IMR-90 (cell line): Measurements from ENCODE around the gene BTNL2. TPM values are rescaled to one million over a fixed set of nuclear protein-coding genes. Genes with fewer than 3 reads are reported as not detected.

Experiments used
- ATAC-seq: fragments of 200-7000 bp; cut with Tn5 transposase; 2 replicates; pipeline ENCODE4 v1.9.1; 2020; ENCODE audit warnings: low read depth, mild to moderate bottlenecking, moderate library complexity
- BruUV-seq: library from RNA; stranded (reverse); fragments of 400-500 nt; replicated peaks from 2 replicates; lab custom pipeline; 2021; lab: Mats Ljungman, UMichigan
- CTCF ChIA-PET: fragments of 300-600 bp; formaldehyde crosslinking; extraction: SDS; loops from one replicate; lab custom pipeline; 2021; ENCODE audit warnings: antibody characterized with exemption; lab: Yijun Ruan, JAX
- POLR2A ChIA-PET: fragments of 300-600 bp; sonication (Branson Sonifier 250); formaldehyde crosslinking; loops from one replicate; lab custom pipeline; 2022; ENCODE audit warnings: antibody characterized with exemption; ENCODE audit not compliant: unreplicated experiment; lab: Charles Lee
- DNase-seq: peaks from one replicate; pipeline ENCODE4 v3.0.0; 2013
- H2AFZ ChIP-seq: replicated peaks from 2 replicates; pipeline ENCODE3; 2013; ENCODE audit warnings: low read length, mild to moderate bottlenecking; ENCODE audit not compliant: poor library complexity
- H2AK5ac ChIP-seq: 2 replicates; pipeline ENCODE4 v1.6.1; 2013; ENCODE audit warnings: low read depth, low read length, inconsistent platforms
- H2AK9ac ChIP-seq: replicated peaks from 2 replicates; pipeline ENCODE3; 2013; ENCODE audit warnings: mild to moderate bottlenecking, low read depth, low read length, moderate library complexity; ENCODE audit not compliant: poor library complexity
- H2BK120ac ChIP-seq: 2 replicates; pipeline ENCODE4 v1.6.1; 2013; ENCODE audit warnings: low read depth, low read length, inconsistent platforms
- H2BK15ac ChIP-seq: 3 replicates; pipeline ENCODE4 v1.6.1; 2013; ENCODE audit warnings: low read depth, low read length, inconsistent platforms
- H2BK20ac ChIP-seq: 2 replicates; pipeline ENCODE4 v1.6.1; 2013; ENCODE audit warnings: low read depth, mild to moderate bottlenecking, inconsistent platforms, low read length, moderate library complexity
- H2BK5ac ChIP-seq: 2 replicates; pipeline ENCODE4 v1.6.1; 2013; ENCODE audit warnings: mild to moderate bottlenecking, low read depth, low read length, inconsistent platforms; ENCODE audit not compliant: poor library complexity, severe bottlenecking
- H3K14ac ChIP-seq: replicated peaks from 2 replicates; pipeline ENCODE4 v1.6.1; 2013; ENCODE audit warnings: low read depth, low read length, inconsistent platforms
- H3K18ac ChIP-seq: 2 replicates; pipeline ENCODE4 v1.6.1; 2013; ENCODE audit warnings: low read depth, low read length, control low read depth
- H3K23ac ChIP-seq: 2 replicates; pipeline ENCODE4 v1.6.1; 2013; ENCODE audit warnings: low read depth, low read length, inconsistent platforms
- H3K27ac ChIP-seq: 2 replicates; pipeline ENCODE4 v1.5.1; 2013; ENCODE audit warnings: mild to moderate bottlenecking, control low read depth, low read length; ENCODE audit not compliant: insufficient read depth
- H3K27me3 ChIP-seq: 2 replicates; pipeline ENCODE4 v1.6.1; 2013; ENCODE audit warnings: low read length; ENCODE audit not compliant: control insufficient read depth, insufficient read depth
- H3K36me3 ChIP-seq: 2 replicates; pipeline ENCODE4 v1.6.1; 2013; ENCODE audit warnings: low read length, mixed read lengths; ENCODE audit not compliant: control insufficient read depth, insufficient read depth
- H3K4ac ChIP-seq: 2 replicates; pipeline ENCODE4 v1.6.1; 2013; ENCODE audit warnings: low read depth, low read length, inconsistent platforms
- H3K4me1 ChIP-seq: 2 replicates; pipeline ENCODE4 v1.6.1; 2013; ENCODE audit warnings: low read length, mixed read lengths; ENCODE audit not compliant: control insufficient read depth, insufficient read depth
- H3K4me2 ChIP-seq: 2 replicates; pipeline ENCODE4 v1.6.1; 2013; ENCODE audit warnings: low read depth, mild to moderate bottlenecking, control low read depth, low read length, moderate library complexity
- H3K4me3 ChIP-seq: 2 replicates; pipeline ENCODE4 v1.5.1; 2013; ENCODE audit warnings: low read depth, mild to moderate bottlenecking, control low read depth, low read length, moderate library complexity; ENCODE audit not compliant: insufficient read depth
- H3K56ac ChIP-seq: 2 replicates; pipeline ENCODE4 v1.6.1; 2013; ENCODE audit warnings: low read length, inconsistent platforms; ENCODE audit not compliant: insufficient read depth; ENCODE audit errors: extremely low read depth
- H3K79me1 ChIP-seq, 2 experiments: 2 replicates each; pipeline ENCODE4 v1.6.1; 2013; ENCODE audit warnings: low read length in 2 of 2, inconsistent platforms in 1 of 2, low read depth in 1 of 2
- H3K9ac ChIP-seq: 2 replicates; pipeline ENCODE4 v1.6.1; 2013; ENCODE audit warnings: low read depth, low read length, control low read depth
- H3K9me1 ChIP-seq: 2 replicates; pipeline ENCODE4 v1.6.1; 2013; ENCODE audit warnings: low read length, inconsistent platforms; ENCODE audit not compliant: insufficient read depth
- H3K9me3 ChIP-seq: 2 replicates; pipeline ENCODE4 v1.6.1; 2013; ENCODE audit warnings: low read length; ENCODE audit not compliant: control insufficient read depth, insufficient read depth
- H4K20me1 ChIP-seq: 2 replicates; pipeline ENCODE4 v1.6.1; 2013; ENCODE audit warnings: low read length, inconsistent platforms; ENCODE audit not compliant: insufficient read depth
- H4K5ac ChIP-seq: 2 replicates; pipeline ENCODE4 v1.6.1; 2013; ENCODE audit warnings: mild to moderate bottlenecking, low read depth, low read length, control low read depth
- H4K8ac ChIP-seq, 2 experiments: 2 replicates each; pipeline ENCODE4 v1.6.1; 2013; ENCODE audit warnings: low read depth in 2 of 2, low read length in 2 of 2, control low read depth in 1 of 2, inconsistent platforms in 1 of 2
- H4K91ac ChIP-seq: 2 replicates; pipeline ENCODE4 v1.6.1; 2013; ENCODE audit warnings: low read depth, low read length, inconsistent platforms; ENCODE audit not compliant: insufficient read depth
- CEBPB ChIP-seq: IDR thresholded peaks from 2 replicates; pipeline ENCODE4 v1.6.1; 2012; ENCODE audit warnings: low read depth, low read length, improper control_type of control experiment
- CHD1 ChIP-seq: IDR thresholded peaks from 2 replicates; pipeline ENCODE4 v1.6.1; 2012; ENCODE audit warnings: low read depth, low read length, improper control_type of control experiment
- MAFK ChIP-seq: IDR thresholded peaks from 2 replicates; pipeline ENCODE4 v1.6.1; 2012; ENCODE audit warnings: low read depth, low read length, improper control_type of control experiment
- MAZ ChIP-seq: IDR thresholded peaks from 2 replicates; pipeline ENCODE4 v1.6.1; 2012; ENCODE audit warnings: low read depth, mild to moderate bottlenecking, low read length, improper control_type of control experiment, moderate library complexity, borderline replicate concordance
- MXI1 ChIP-seq: IDR thresholded peaks from 2 replicates; pipeline ENCODE4 v1.6.1; 2012; ENCODE audit warnings: low read depth, mild to moderate bottlenecking, low read length, moderate library complexity, borderline replicate concordance
- RAD21 ChIP-seq: IDR thresholded peaks from 2 replicates; pipeline ENCODE4 v1.6.1; 2012; ENCODE audit warnings: low read length, improper control_type of control experiment
- RFX5 ChIP-seq: IDR thresholded peaks from 2 replicates; pipeline ENCODE4 v1.8.0; 2012; ENCODE audit warnings: low read depth, mild to moderate bottlenecking, low read length, moderate library complexity
- WGBS, 2 experiments: methylation state at CpG; one replicate each; pipeline versions ENCODE4 v1.1.5 to v1.1.7; 2013; ENCODE audit warnings: missing lambda C conversion rate in 2 of 2; ENCODE audit not compliant: insufficient read length in 1 of 2; ENCODE audit errors: extremely low coverage in 2 of 2; 5-methylcytosine and 5-hydroxymethylcytosine counted together
- dilution Hi-C: fragments of 300-500 bp; cut with HindIII; formaldehyde crosslinking; loops from one replicate; pipeline ENCODE4 v1.14.3; 2018; ENCODE audit warnings: low sequenced_read_pairs; ENCODE audit not compliant: unreplicated experiment
- in situ Hi-C: fragments of 300-500 bp; cut with MboI; formaldehyde crosslinking; loops from 3 replicates; pipeline ENCODE4 v1.14.3; 2019; ENCODE audit warnings: low sequenced_read_pairs, inconsistent platforms, mixed read lengths
- intact Hi-C: fragments of 100-400 bp; cut with micrococcal nuclease; formaldehyde crosslinking; loops from 2 replicates; pipeline ENCODE4 v1.10.0; 2022
- polyA plus RNA-seq, 3 experiments: library from polyadenylated mRNA; depleted of rRNA; stranded (reverse); fragments of >200 nt; gene quantifications; 2 replicates each; pipeline ENCODE4 v1.2.3, GENCODE V29; 2012; ENCODE audit warnings: low replicate concordance in 1 of 3
- total RNA-seq: library from RNA; depleted of rRNA; stranded (reverse); fragments of >200 nt; gene quantifications from 2 replicates; pipeline ENCODE4 v1.2.3, GENCODE V29; 2012

Gene BTNL2
- total and polyA plus RNA-seq, 2 of the 4 experiments (the other 2 are of a cell fraction): not detected

DNA sequence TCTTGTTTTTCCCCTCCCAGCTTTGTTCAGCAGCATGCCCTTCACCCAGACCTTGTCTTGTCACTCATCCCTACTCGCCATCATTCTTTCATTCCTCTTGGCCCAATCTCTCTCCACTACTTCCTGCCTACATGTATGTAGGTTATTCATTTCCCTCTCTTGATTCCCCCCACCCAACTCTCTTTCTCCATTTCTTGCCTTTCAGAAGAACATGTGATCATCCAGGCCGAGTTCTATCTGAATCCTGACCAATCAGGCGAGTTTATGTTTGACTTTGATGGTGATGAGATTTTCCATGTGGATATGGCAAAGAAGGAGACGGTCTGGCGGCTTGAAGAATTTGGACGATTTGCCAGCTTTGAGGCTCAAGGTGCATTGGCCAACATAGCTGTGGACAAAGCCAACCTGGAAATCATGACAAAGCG, 35.3 kb upstream of the BTNL2 start:
- Histone ChIP-seq H3K9ac (no peak overlapping the region), H2AK9ac (no peak overlapping the region), H3K27ac (no peak overlapping the region), H4K20me1 (no peaks in the 10 kb centered on the region), H4K5ac (no peak overlapping the region), H3K4ac (no peak overlapping the region), H3K27me3 (no peaks in the 10 kb centered on the region), H3K23ac (no peak overlapping the region), H3K9me3 (no peaks in the 10 kb centered on the region), H2BK20ac (no peak overlapping the region), H4K91ac (no peak overlapping the region), H3K9me1 (no peaks in the 10 kb centered on the region), H3K4me3 (no peak overlapping the region), H3K14ac (no peak overlapping the region), H2BK15ac (no peak overlapping the region), H3K56ac (no peak overlapping the region), H3K36me3 (no peaks in the 10 kb centered on the region), H2AFZ (no peak overlapping the region), H3K4me2 (no peak overlapping the region), H2BK5ac (no peak overlapping the region), H2AK5ac (no peak overlapping the region), H3K18ac (no peak overlapping the region), H4K8ac (no peak overlapping the region), H2BK120ac (no peak overlapping the region), H3K79me1 (no peaks in the 10 kb centered on the region), H3K4me1 (no peaks in the 10 kb centered on the region)
- in situ Hi-C loops: no loop called here
- intact Hi-C loops: no loop called here
- dilution Hi-C loops: no loop called here
- ATAC-seq (no peak), DNase-seq (no peak)
- BruUV-seq: no TSS peak
- TF ChIP-seq CHD1: no peak
- TF ChIP-seq CEBPB: no peak
- TF ChIP-seq MXI1: no peak
- no peak for TF ChIP-seq RAD21
- no peak for TF ChIP-seq MAZ
- TF ChIP-seq RFX5: no peak
- no peak for TF ChIP-seq MAFK
- WGBS, 2 experiments: 80% methylated on average over 1 of the region's 7 CpGs; no CpG with 5 or more reads in 1 of the 2 experiments
- ChIA-PET CTCF (no interaction called here), POLR2A (no interaction called here)
